RCC 7860 (cell line): ENCODE results near the gene SCD5.

Source experiments
- DNase-seq: peaks from one replicate; pipeline ENCODE4 v3.0.0-alpha.2; 2015; ENCODE audit warnings: low spot score
- FAIRE-seq: peaks from 2 replicates; lab custom pipeline; 2012; peaks lifted over from hg19 to GRCh38; lab: Jason Lieb, UNC

Gene SCD5

DNA sequence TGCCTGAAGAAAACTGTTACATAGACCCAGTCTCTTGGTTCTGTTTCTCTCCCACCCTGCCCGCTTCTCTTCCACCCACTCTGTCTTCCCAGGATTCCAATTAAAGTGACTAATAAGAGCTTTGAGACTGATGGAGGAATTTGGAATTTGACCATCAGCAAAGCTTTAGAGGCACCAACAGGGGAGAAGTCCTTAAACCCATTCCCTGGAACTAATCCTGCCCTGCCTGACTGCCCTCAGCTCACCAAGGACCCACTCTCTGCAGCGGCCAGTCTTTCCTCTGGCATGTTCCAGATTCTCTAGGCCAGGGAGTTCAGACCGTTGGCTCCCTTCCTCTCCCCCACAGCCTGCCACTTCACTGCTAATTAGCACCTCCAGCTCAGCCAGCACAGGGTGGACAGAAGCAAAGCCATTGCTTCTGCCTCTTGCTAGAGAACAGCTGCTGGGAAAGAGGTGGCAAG, 23.9 kb downstream of the SCD5 start:
- DNase-seq, result no peak
- no peak for FAIRE-seq

DNA sequence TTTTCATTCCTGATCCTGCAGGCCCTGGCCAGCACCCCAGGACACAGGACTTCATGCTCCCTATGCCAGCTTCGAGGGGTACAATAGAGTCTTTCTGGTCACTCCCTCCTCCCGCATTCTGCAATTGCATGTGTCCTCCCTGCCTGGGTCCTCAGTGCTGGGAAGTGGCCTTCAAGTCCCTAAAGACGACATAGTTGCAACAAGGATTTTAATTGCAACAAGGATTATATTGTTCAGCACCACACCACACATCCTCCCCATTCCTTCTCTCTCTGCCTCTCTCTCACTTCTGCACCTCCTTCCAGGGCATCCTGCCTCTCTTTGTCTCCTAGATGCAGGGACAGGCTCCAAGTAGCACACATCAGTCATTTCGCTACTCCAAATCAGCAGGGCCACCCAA, 25.5 kb downstream of the SCD5 start:
- DNase-seq, result no peak
- FAIRE-seq, result no peak

DNA sequence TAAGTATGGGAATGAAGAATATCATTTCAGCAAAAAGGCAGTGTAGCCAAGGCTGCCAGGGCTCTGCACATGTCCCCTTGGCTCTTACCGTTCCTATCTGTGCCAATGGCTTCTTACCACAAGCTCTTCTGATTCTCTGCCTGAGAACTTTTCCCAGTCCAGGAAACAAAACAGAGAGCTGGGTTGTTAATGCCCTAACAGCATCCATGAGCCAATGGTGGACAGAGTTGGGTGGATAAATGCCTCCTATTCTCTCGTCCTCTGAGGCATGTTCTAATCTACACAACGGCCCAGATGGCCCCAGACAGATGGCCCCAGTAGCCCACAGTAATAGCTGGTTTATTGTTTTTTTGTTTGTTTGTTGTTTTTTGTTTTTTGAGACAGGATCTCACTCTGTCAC, 28.0 kb downstream of the SCD5 start:
- no peak for DNase-seq
- FAIRE-seq, result no peak

DNA sequence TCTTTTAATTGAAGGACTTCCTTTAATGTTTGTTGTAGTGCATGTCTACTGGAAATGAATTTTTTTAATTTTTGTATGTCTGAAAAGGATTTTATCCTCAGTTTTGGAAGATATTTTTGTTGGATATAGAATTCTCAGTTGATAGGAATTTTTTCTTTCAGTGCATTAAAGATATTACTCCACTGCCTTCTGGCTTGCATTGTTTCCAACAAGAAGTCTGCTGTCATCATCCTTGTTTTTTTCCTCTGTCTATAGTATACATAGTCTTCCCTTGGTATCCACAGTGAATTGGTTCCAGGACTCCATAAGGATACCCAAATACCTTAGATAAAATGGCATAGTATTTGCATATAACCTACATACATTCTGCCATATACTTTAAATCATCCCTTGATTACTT, 33.5 kb downstream of the SCD5 start:
- DNase-seq (no peak), FAIRE-seq (no peak)

DNA sequence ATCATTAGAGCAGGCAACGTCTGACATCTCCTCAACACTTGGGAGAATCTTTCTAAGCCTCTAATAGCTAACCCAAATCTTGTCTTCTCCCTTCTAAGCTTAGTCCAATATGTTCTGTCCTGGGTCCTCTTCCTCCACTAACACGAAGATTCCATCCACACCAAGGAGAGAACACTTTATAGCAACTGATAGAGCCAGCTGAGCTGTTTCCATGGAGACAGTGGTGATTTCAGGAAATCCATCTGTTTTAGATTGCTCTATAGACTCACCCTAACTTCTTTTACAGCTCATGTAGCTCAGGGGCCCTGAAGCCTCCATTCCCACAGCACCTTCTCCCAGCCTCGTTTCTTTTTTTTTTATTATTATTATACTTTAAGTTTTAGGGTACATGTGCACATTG, 37.4 kb downstream of the SCD5 start:
- no peak for DNase-seq
- no peak for FAIRE-seq

DNA sequence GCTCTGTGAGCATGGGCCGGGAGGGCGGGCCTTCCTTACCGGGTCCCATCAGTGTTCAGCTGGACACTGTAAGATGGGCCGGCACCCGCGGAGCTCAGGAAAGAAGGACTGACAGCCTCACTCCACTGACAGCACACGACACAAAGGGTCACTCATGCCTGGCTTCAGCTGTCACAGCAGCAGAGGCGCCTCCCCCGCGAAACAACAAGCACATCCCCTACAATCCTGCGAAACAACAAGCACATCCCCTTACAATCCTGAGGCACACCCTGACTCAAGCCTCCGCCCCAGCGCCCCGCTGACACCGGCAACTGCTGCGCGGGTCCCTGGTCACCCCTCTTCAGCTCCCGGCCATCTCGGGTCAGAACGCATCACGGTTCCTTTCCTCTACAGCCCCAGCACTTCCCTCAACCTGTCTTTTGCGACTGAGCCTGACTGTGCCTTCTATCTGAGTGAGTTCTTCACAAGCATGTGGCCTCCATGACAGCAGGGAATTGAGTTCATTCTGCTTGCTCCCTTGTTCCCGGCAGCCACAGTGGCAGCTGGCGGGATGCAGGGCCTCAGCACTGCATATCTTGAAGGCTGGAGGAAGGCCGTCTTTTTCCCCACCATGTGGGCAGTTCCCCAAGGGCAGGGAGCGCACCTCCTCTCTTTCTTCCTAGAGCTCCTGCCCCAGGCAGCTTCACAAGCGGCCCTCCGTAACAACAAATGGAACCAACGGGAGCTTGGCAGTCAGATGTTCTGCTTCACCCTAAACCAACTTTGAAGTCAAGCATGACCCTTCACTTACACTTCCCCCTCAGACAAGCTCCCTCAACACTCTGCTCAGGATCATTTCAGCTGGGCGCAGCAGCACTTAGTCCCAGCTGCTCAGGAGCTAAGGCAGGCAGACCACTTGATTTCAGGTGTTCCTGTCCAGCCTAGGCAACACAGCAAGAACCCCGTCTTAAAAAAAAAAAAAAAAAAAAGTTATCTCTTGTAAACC, 39.6 kb downstream of the SCD5 start:
- DNase-seq (no peak), FAIRE-seq (no peak)

DNA sequence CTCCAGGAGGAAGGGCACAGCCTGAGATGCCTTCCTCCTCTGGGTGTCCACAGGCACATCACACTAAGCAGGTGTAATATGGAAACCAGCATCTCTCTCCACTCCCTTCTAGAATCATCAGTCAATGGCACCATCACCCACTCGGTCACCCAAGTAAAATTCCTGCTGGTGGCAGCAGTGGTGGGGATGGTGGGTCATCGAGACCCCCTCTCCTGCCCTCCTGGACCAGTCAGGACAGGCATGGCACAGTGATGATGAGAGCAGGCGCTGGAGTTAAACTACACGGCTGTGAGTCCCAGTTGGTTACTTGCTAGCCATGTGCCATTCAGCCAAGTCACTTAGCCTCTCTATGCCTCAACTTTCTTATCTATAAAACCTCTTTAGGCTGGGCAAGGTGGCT, 42.5 kb downstream of the SCD5 start:
- DNase-seq, result no peak
- no peak for FAIRE-seq

DNA sequence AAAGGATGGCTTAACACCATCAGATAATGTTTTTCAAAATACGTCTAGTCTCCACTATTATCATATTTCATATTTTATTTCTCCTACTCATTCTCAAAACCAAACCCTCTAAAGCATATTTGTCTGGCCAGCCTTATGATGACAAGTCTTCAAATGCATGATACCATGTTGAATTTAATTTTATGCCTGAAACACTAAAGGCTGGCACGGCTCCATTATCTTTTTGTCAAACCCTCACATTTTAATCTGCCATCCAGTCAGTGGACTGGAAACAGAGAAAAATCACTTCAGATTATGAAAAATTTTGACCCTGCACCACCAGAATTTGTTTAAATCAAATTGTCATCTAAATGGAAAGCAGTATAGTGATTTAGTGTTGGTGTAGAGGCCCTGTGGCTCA, 42.9 kb downstream of the SCD5 start:
- no peak for DNase-seq
- no peak for FAIRE-seq

DNA sequence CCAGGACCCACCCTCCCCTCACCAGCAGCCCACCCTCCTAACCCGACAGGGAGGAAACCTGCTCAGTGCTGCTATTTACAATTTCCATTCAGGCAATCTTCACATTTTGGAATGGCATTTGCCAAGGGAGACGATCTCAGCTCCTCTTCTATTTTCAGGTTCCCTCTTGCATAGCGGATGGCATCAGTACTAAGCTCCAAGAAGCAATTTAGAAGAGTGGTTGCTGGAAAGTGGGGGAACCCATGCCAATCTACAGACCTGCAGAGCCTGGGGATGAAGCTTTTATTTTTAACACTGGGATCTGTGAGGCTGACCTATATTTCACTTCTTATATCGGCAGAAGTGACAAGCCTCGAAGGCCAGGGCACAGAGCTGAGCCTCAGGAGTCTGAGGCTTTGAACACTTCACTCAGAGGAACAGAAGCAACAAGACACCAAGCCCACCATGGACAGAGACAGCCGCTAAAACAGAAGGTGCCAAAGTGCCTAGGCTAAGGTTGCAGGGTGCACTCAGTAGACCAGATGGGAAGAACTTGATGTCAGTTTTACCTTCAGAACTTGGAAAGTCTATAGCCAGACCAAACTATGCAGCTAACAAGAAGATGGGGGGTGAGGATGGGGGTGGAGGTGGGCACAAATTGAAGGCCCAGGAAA, 44.0 kb downstream of the SCD5 start:
- no peak for DNase-seq
- FAIRE-seq, result no peak

DNA sequence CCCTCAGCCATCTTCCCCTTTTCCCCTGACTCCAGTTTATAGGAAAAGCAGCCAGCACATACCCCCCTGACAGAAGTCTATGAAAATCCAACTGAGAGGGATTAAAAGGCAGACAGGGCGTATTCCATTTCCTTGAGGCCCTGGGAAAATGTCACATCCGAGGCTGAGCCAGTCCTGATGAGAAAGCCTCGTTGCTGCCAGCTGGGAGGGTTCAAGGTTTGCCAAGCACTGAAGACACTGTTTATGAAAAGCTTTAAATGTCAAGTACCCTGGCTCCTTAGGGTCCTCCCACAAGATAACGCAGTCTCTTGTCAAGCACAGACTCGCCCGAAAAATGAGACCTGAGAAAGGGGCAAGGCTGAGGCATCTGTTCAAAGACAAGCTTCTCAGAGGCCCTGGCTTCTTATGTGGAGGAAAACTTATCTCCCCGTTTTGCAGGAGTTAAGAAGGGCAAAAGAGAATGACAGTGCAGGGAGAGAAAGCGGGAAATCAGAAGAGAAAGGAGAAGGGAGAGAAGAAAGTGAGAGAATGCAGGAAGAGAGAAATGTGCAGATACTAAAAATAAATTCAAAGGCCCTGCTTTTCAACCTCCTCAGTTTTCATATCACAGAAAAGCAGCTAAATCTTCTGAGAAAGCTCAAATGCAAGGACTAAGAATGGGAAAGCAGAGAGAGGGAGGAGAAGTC, 44.7 kb downstream of the SCD5 start:
- DNase-seq, result no peak

DNA sequence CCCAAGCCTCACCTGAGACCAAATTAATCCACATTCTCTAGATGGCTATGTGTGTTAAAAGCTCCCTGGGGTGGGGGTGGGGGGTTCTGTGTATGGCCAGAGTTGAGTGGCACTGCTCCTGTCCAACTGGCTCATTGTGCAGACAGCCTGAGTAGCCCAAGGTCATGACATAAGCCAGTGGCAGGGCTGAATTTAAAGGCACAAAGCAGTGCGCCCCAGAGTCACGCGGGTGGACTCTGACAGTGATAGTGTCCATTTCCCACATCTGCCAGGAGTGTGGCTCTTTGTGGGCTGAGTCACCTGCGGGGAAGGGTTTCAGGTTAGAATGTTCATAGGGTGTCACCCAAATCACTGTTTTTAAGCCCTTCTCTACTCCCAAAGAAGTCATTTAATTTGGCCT, 45.4 kb downstream of the SCD5 start:
- no peak for FAIRE-seq
- no peak for DNase-seq

More for the DNA sequence above, 44.7 kb downstream of the SCD5 start:
- no peak for FAIRE-seq

DNA sequence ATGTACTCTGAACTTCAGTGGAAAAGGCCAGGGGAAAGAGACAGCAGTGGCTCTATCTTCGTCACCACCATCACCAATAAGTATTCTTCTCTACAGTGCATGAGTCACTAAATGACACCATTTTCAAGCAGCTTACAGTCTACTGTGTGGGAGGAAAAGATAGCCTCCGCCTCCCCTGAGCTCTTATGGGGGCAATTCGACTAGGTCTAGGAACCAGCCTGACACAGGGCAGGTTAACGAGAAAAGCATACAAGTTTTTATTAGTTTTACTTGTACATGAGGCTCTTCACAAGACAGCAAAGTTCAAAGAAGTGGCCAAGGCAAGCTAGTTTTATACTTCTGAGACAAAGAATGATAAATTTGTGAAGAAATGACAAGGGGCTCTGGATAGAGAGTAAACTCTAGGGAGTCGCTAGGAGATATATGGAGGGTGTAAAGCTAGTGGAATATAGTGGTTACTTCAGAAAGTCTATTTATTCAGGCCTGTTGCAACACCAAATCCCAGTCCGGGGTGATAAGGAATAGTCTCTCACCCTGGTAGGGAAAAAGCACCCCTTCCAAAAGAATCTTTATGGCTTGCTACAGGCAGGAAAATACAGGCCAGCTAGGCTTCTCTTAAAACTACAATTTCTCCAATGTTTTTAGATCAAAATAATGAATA, 49.7 kb downstream of the SCD5 start:
- no peak for DNase-seq
- no peak for FAIRE-seq

DNA sequence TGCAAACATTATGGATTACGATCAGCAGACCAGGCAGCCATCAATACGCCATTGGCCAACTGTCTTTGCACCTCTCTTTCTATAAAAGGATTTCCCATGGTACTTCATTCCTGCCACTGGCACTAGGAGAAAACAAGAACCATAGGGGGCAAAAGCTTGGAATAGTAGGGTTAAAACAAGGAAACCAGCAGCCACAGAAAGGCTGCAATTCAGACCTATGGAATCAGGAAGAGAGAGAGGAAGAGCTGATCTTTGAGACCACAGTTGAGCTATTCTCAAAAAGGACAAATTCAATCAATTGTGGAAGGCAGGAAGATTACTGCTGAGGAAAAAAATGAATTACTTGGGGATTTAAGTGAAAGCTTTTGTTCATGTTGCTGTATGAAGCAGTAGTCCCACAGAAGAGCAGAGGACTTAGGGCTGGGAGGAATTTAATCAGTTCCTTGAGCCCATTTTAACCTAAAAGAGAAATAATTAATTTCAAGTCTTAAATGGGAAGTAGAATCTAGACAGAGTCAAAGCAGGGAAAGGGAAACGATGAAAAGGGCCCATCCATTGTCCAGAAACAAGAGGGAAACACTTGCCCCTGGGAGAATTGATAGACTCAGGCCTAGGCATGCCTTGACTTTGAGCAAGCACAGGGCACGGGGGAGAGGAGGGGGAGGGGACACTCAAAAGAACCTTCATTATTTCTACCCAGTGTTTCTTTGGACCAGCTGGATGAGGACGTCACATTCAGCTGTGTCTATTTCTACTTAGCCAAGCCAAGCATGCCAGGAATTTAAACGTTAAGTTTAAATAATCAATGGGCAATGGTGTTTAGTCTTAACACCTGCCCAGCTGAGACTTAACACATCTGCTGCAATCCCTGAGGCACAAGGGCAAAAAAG, 50.7 kb downstream of the SCD5 start:
- DNase-seq (no peak), FAIRE-seq (no peak)

DNA sequence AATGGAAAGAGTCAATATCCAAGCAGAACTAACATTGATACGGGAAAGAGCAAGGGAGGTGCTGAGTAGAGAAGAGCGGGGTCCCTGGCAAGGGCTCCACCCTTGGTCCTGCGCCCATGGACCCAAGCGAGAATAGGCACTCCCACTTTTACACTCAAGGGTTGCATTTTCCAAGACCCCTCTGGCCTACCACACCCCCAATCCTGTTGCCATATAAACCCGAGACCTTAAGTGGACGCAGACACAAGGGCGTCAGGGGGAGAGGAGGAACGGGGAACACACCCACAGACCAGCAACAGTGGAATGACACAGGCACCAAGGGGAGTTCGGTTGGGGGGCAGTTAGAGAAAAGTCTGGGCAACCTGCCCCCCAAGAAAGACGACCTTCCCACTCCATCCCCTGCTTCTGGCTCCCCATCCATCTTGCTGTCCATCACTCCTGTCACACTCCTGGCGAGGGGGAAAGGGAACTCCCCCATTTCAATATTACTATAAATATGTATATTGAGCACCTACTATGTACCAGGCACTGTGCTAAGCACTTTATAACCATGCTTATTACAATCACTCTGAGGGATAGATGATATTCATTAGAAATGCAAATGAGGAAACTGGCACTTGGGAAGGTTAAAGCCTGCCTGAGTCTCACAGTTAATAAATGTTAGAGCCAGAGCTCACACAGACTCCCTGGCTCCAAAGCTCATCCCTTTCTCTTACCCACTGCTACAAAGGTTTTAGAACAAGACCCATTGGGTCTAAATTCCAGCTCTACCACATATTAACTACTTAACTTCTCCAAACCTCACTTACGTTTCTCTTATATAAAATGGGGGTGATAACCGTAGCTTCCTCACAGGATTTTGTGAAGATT, 51.7 kb downstream of the SCD5 start:
- FAIRE-seq, result no peak
- no peak for DNase-seq

DNA sequence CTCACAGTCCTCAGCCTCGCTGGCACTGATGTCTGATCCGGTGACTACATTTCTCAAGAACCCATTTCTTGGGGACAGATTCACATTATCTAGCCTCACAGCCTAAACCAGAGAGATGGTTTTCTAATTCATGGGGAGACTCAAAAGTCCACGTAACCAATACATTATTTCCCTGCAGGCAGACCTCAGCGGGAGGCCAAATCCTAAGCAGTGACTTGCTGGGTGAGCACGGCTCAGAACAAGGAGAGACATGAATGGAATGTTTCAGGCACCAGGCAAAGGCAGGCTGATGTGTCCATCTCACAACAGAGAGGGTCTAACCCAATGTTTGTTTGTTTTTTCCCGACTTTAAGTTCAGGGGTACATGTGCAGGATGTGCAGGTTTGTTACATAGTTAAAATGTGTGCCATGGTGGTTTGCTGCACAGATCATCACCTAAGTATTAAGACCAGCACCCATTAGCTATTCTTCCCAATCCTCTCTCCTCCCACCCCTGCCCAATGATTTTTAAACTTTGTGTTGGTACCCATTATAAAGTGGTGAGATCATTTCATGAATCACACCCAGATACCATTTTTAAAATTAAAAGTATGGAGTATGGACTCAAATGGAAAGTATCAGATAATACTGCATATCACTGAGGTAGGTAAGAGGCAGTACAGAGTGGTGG, 53.3 kb downstream of the SCD5 start:
- FAIRE-seq (no peak), DNase-seq (no peak)

DNA sequence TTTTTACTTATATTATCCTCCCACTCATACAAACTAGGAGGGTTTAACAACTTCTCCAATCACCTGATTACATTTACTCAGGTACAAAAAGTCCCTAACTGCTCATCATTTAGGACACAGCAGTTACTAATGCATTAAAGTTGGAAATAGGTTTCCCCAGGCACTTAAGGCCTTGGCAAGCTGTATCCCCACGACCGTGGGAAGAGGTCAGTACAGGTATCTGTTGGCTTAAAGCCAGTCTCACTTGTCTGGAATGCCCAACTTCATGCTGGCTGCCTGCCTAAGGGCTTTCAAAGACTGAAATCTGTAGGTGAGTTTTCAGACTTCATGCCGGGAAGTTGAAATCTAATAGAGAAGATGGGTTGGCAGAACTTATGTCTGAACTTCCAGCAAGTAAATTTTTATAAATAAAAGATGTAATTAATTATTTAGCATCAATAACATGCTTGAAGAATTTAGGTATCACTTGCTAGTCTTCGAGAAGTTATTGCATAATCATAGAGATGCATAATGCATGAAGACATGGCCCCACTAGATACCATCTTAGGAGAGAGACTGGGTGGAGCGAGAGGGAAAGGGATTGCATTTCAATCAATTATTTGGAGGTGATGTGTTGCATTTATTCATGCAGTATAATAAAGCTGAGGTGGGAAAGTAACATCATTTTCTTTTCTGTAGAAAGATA, 54.2 kb downstream of the SCD5 start:
- DNase-seq, result no peak
- no peak for FAIRE-seq

DNA sequence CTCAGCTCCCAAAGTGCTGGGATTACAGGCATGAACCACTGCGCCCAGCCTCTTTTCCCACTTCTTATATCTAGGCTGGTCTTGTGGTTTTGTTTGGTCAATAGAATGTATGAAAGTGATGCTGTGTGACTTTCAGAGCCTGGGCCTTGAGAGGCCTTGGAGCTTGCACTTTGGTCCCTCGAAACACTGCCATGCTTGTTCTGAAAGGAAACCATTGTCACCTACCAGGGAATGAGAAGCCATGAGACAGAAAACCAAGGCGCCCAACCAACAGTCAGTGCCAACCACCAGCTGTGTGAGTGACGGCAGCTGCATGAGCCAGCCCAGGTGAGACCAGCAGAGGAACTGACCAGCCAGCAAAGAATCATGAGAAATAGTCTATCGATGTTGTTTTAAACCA, 57.4 kb downstream of the SCD5 start:
- no peak for FAIRE-seq
- no peak for DNase-seq
